ENCODE measurements around the gene TTI1. TPM values are rescaled to one million over a fixed set of nuclear protein-coding genes. Genes with fewer than 3 reads are reported as not detected.

Gene TTI1
- total and polyA plus RNA-seq, 3 donors from 2014 or later, result 24.1 to 30.5 (median 26.0) TPM

DNA sequence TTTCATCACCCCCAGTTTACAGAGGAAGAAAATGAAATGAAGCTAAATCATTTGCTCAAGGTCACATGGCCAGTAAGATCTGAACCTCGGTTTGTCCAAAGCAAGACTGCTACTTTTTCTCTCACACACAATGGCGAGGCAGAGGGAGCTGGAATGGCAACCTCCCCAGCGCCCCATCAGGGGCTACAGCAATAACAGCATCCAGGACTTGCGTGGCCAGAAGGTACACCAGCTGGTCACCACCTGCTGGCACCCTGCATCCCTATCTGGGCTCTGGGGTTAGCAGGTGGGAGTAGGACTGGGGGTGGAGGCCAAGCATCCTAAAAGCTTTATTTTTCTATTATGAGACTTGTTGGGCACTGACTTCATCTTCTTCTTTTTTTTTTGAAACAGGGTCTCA lies 41.3 kb downstream of the TTI1 start:
- H3K4me1 ChIP-seq, result peaks cover 44% of the 10 kb centered on the region
- H3K9me3 ChIP-seq, result no peaks in the 10 kb centered on the region
- no peak for DNase-seq
- no peak overlapping the region for H3K27ac ChIP-seq
- no peak overlapping the region for H3K4me3 ChIP-seq
- no peaks in the 10 kb centered on the region for H3K36me3 ChIP-seq (ENCODE audit: low read depth, missing control alignments)
- TF ChIP-seq POLR2A (IDR thresholded peaks at IDR 0.05), result no peak
- TF ChIP-seq, protein P1, sequence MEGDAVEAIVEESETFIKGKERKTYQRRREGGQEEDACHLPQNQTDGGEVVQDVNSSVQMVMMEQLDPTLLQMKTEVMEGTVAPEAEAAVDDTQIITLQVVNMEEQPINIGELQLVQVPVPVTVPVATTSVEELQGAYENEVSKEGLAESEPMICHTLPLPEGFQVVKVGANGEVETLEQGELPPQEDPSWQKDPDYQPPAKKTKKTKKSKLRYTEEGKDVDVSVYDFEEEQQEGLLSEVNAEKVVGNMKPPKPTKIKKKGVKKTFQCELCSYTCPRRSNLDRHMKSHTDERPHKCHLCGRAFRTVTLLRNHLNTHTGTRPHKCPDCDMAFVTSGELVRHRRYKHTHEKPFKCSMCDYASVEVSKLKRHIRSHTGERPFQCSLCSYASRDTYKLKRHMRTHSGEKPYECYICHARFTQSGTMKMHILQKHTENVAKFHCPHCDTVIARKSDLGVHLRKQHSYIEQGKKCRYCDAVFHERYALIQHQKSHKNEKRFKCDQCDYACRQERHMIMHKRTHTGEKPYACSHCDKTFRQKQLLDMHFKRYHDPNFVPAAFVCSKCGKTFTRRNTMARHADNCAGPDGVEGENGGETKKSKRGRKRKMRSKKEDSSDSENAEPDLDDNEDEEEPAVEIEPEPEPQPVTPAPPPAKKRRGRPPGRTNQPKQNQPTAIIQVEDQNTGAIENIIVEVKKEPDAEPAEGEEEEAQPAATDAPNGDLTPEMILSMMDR (IDR thresholded peaks at IDR 0.05), result no peak
- intact Hi-C loops (cut with DNase I; ENCODE audit: low total_unique reads), result loop anchor here (10.0 kb wide), 1 partner anchor 427 kb away; no protein-coding TSS in a partner anchor
- H3K27me3 ChIP-seq, result no peaks in the 10 kb centered on the region
- 75 to 81% methylated on average over 4 of the region's 4 CpGs for WGBS, 2 donors

DNA sequence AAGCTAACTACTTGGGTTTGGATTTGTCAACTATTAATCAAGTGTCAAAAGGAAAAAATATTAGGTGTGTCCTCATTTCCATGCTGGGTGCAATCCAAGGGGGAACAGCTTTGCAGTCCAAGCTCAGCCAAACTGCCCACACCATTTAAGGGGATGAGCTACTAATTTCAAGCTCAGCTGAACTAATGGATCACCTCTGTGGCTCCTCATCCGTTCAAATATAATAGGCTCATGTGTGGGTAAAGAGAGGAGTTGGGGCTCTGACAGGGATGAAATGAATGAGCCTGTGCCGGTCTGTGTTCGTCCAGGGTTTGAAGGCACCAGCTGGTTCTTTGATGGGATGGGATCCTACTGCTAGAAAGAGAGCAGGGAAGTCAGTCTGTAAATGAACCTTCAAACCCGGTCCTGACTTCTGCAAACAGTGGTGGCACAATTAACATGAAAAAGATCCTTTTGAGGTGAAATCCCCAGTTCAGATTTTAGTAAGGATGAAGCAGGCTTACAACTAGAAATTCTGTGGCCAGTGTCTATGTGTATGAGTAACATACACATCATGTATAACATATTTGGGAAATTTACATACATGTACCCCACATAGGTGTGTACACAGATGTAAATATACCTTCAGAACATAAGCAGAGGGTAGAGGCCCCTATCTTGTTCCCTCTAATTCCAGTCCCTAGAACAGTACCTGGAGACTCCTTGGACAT lies 41.9 kb downstream of the TTI1 start:
- no peak overlapping the region for H3K27ac ChIP-seq
- no peaks in the 10 kb centered on the region for H3K27me3 ChIP-seq
- no peak for DNase-seq
- 80 to 84% methylated on average over 4 of the region's 4 CpGs for WGBS, 2 donors
- TF ChIP-seq, protein P1 (IDR thresholded peaks at IDR 0.05), result no peak
- no peak for TF ChIP-seq POLR2A (IDR thresholded peaks at IDR 0.05)
- intact Hi-C loops (cut with DNase I; ENCODE audit: low total_unique reads), result loop anchor here (10.0 kb wide), 1 partner anchor 427 kb away; no protein-coding TSS in a partner anchor
- peaks cover 47% of the 10 kb centered on the region for H3K4me1 ChIP-seq
- H3K4me3 ChIP-seq, result no peak overlapping the region
- no peaks in the 10 kb centered on the region for H3K36me3 ChIP-seq (ENCODE audit: low read depth, missing control alignments)
- H3K9me3 ChIP-seq, result no peaks in the 10 kb centered on the region

DNA sequence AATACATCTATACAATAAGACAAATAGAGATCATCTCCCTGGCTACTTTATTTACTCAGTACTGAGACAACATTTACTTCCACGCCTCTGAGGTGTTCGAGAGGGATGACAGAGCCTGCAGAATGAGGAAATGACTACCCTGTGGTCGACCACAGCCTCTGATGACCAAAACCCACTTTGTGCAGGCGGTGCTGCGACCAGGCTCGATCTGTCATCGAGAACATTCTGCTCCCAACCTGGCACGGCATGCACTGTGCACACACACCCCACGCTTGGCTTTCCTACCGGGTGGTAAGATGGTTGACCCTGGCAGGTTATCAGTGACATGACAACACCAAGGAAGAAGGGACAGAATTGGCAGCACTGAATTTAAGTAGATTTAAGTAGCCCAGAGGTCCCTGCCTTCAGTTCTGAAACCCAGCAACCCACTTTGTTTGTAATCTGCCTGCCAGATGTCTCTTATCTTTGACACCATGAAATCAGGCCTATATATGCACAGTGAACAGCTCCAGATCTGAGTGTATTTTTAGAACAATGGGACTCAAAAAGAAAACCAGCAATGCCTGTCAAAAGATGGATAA lies 42.6 kb downstream of the TTI1 start:
- no peaks in the 10 kb centered on the region for H3K27me3 ChIP-seq
- WGBS, 2 donors, result 53 to 86% methylated on average over 10 of the region's 10 CpGs
- H3K9me3 ChIP-seq, result no peaks in the 10 kb centered on the region
- no peak overlapping the region for H3K27ac ChIP-seq
- intact Hi-C loops (cut with DNase I; ENCODE audit: low total_unique reads), result loop anchor here (10.0 kb wide), 1 partner anchor 426 kb away; no protein-coding TSS in a partner anchor
- TF ChIP-seq POLR2A (IDR thresholded peaks at IDR 0.05), result no peak
- TF ChIP-seq, protein P1 (IDR thresholded peaks at IDR 0.05), result no peak
- H3K4me3 ChIP-seq, result no peak overlapping the region
- DNase-seq, result peak; percentile 56
- H3K36me3 ChIP-seq (ENCODE audit: low read depth, missing control alignments), result no peaks in the 10 kb centered on the region
- peaks cover 47% of the 10 kb centered on the region for H3K4me1 ChIP-seq

GRCh38 chr20:37989601-37990295 lies 43.5 kb downstream of the TTI1 start:
- no peak overlapping the region for H3K27ac ChIP-seq
- peaks cover 47% of the 10 kb centered on the region for H3K4me1 ChIP-seq
- no peak for DNase-seq
- no peak overlapping the region for H3K4me3 ChIP-seq
- WGBS, 2 donors, result 53 to 56% methylated on average over 7 of the region's 7 CpGs
- no peaks in the 10 kb centered on the region for H3K36me3 ChIP-seq (ENCODE audit: low read depth, missing control alignments)
- no peak for TF ChIP-seq POLR2A (IDR thresholded peaks at IDR 0.05)
- TF ChIP-seq, protein P1 (IDR thresholded peaks at IDR 0.05), result no peak
- intact Hi-C loops (cut with DNase I; ENCODE audit: low total_unique reads), result loop anchor here (10.0 kb wide), 2 partner anchors 85 to 425 kb away; partner anchors contain the start of gene VSTM2L
- H3K27me3 ChIP-seq, result no peaks in the 10 kb centered on the region
- no peaks in the 10 kb centered on the region for H3K9me3 ChIP-seq
